ENCODE data around the gene CHN1. TPM values are rescaled to one million over a fixed set of nuclear protein-coding genes. Genes with fewer than 3 reads are reported as not detected.

CHN1 gene
- total RNA-seq, 4 donors from 2014 or later = 7.8 to 9.7 (median 9.4) TPM

DNA sequence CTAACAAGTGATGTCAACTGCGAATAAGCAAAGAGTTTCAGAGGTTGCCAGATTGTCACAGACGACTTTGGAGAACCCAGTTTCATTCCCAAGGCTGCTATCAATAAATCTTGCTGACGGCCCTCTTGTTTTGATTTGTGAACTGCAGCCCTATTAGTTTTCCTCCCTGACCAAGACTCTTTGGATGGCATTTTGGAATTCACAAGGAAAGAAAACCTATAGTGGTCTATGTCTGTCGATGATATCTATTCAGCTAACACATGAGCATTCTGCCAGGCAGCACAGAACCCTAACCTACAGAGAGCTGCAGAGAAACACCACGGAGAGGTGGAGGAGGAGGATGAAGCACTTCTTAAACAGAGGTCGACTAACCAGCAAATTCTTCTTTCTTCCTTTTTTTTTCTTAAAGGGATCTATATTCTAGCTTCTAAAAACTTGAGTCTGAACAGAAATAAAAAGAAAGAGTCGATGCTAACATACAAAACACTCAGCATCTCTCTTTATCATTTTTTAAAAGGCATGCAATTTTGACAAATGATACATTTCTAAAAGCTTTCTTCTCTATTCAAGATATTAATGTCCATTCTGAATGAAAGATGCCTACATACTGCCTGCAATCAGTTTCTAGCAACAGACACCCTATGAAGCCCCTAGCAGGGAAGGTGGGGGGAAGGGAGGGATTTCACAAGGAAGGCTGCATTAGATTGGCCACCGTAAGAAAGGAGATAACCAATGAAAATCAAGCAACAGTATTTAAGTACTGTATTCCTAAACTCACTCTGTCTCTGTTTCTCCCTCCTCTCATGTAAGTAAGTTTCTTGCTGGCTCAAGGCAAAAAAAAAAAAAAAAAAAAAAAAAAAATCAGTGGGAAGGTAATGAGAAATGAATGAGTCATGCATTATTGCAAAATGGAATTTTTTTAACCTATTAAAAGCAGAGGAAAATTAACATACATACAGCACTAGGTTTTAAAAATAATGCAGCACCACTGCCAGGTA lies 157.9 kb downstream of the CHN1 start:
- H3K9me3 ChIP-seq = no peaks in the 10 kb centered on the region
- H3K4me1 ChIP-seq = peaks cover 0 to 9% of the 10 kb centered on the region in 2 donors
- no peaks in the 10 kb centered on the region for H3K36me3 ChIP-seq
- intact Hi-C loops (cut with DNase I) = no loop called here
- TF ChIP-seq POLR2A (IDR thresholded peaks at IDR 0.05) = no peak
- TF ChIP-seq, protein P1, sequence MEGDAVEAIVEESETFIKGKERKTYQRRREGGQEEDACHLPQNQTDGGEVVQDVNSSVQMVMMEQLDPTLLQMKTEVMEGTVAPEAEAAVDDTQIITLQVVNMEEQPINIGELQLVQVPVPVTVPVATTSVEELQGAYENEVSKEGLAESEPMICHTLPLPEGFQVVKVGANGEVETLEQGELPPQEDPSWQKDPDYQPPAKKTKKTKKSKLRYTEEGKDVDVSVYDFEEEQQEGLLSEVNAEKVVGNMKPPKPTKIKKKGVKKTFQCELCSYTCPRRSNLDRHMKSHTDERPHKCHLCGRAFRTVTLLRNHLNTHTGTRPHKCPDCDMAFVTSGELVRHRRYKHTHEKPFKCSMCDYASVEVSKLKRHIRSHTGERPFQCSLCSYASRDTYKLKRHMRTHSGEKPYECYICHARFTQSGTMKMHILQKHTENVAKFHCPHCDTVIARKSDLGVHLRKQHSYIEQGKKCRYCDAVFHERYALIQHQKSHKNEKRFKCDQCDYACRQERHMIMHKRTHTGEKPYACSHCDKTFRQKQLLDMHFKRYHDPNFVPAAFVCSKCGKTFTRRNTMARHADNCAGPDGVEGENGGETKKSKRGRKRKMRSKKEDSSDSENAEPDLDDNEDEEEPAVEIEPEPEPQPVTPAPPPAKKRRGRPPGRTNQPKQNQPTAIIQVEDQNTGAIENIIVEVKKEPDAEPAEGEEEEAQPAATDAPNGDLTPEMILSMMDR (IDR thresholded peaks at IDR 0.05) = no peak
- H3K4me3 ChIP-seq (replicated peaks in 1 of 3) = no peak overlapping the region
- WGBS, 2 donors = 55 to 56% methylated on average over 8 of the region's 8 CpGs
- H3K27me3 ChIP-seq = no peaks in the 10 kb centered on the region
- H3K27ac ChIP-seq = no peak overlapping the region
- no peak for DNase-seq

GRCh38 chr2:174846218-174846617 lies 159.0 kb downstream of the CHN1 start:
- WGBS, 2 donors = 80 to 93% methylated on average over 1 of the region's 1 CpG
- no peak for DNase-seq
- Histone ChIP-seq H3K27ac (no peak overlapping the region), H3K9me3 (no peaks in the 10 kb centered on the region), H3K36me3 (no peaks in the 10 kb centered on the region), H3K27me3 (no peaks in the 10 kb centered on the region), H3K4me1 (peaks cover 0 to 9% of the 10 kb centered on the region in 2 donors), H3K4me3 (replicated peaks in 1 of 3) (no peak overlapping the region)
- intact Hi-C loops (cut with DNase I) = no loop called here
- TF ChIP-seq, protein P1 (IDR thresholded peaks at IDR 0.05) = no peak
- no peak for TF ChIP-seq POLR2A (IDR thresholded peaks at IDR 0.05)

GRCh38 chr2:174844295-174844708 lies 160.9 kb downstream of the CHN1 start:
- 77 to 82% methylated on average over 6 of the region's 6 CpGs for WGBS, 2 donors
- no peaks in the 10 kb centered on the region for H3K9me3 ChIP-seq
- peaks cover 0 to 9% of the 10 kb centered on the region in 2 donors for H3K4me1 ChIP-seq
- no peaks in the 10 kb centered on the region for H3K36me3 ChIP-seq
- TF ChIP-seq POLR2A (IDR thresholded peaks at IDR 0.05) = no peak
- TF ChIP-seq, protein P1 (IDR thresholded peaks at IDR 0.05) = no peak
- H3K27me3 ChIP-seq = no peaks in the 10 kb centered on the region
- no peak overlapping the region for H3K4me3 ChIP-seq (replicated peaks in 1 of 3)
- DNase-seq = no peak
- intact Hi-C loops (cut with DNase I) = no loop called here
- H3K27ac ChIP-seq = no peak overlapping the region

- WGBS, 2 donors = 96% methylated on average over 4 of the region's 4 CpGs
- H3K27ac ChIP-seq = no peak overlapping the region
- H3K36me3 ChIP-seq = no peaks in the 10 kb centered on the region
- no peaks in the 10 kb centered on the region for H3K9me3 ChIP-seq
- H3K4me1 ChIP-seq = peaks cover 0 to 9% of the 10 kb centered on the region in 2 donors
- TF ChIP-seq, protein P1 (IDR thresholded peaks at IDR 0.05) = no peak
- intact Hi-C loops (cut with DNase I) = no loop called here
- H3K27me3 ChIP-seq = no peaks in the 10 kb centered on the region
- H3K4me3 ChIP-seq (replicated peaks in 1 of 3) = no peak overlapping the region
- no peak for DNase-seq
These were observed 162.7 kb downstream of the CHN1 start for GRCh38 chr2:174842496-174842895.

GRCh38 chr2:174841936-174842335 lies 163.2 kb downstream of the CHN1 start:
- no peak for TF ChIP-seq POLR2A (IDR thresholded peaks at IDR 0.05)
- TF ChIP-seq, protein P1 (IDR thresholded peaks at IDR 0.05) = no peak
- no peaks in the 10 kb centered on the region for H3K36me3 ChIP-seq
- no peak overlapping the region for H3K4me3 ChIP-seq (replicated peaks in 1 of 3)
- H3K27me3 ChIP-seq = no peaks in the 10 kb centered on the region
- DNase-seq = no peak
- intact Hi-C loops (cut with DNase I) = no loop called here
- no peaks in the 10 kb centered on the region for H3K9me3 ChIP-seq
- peaks cover 0 to 11% of the 10 kb centered on the region in 2 donors for H3K4me1 ChIP-seq
- WGBS, 2 donors = 91 to 95% methylated on average over 3 of the region's 3 CpGs
- H3K27ac ChIP-seq = no peak overlapping the region

All from thyroid gland (tissue), 4 donors.